HG03442 (cell line): Measurements from ENCODE around the gene ATP6V1F.

Experiments used
- ATAC-seq: cut with Tn5 transposase; IDR thresholded peaks from one replicate; pipeline ENCODE4 v1.9.1; 2021; ENCODE audit warnings: mild to moderate bottlenecking, moderate library complexity; ENCODE audit not compliant: unreplicated experiment

The ATP6V1F gene

GRCh38 chr7:128867241-128867640 is 4.6 kb downstream of the ATP6V1F start:
- ATAC-seq, result no peak

- no peak for ATAC-seq
Measured at GRCh38 chr7:128867842-128868623, 5.4 kb downstream of the ATP6V1F start.

- ATAC-seq, result no peak
Measured at GRCh38 chr7:128868624-128869137, 6.0 kb downstream of the ATP6V1F start.

- ATAC-seq, result peak; percentile 65
Measured at GRCh38 chr7:128869138-128869943, 6.7 kb downstream of the ATP6V1F start.

- peak; percentile 12 for ATAC-seq
Measured at GRCh38 chr7:128869944-128870285, 7.3 kb downstream of the ATP6V1F start.

GRCh38 chr7:128871050-128871449 is 8.4 kb downstream of the ATP6V1F start:
- no peak for ATAC-seq

- no peak for ATAC-seq
Measured at GRCh38 chr7:128872394-128872824, 9.8 kb downstream of the ATP6V1F start.

- no peak for ATAC-seq
Measured at GRCh38 chr7:128873234-128873633, 10.6 kb downstream of the ATP6V1F start.

GRCh38 chr7:128874140-128875031 is 11.7 kb downstream of the ATP6V1F start:
- ATAC-seq, result no peak

GRCh38 chr7:128875523-128875948 is 12.9 kb downstream of the ATP6V1F start:
- no peak for ATAC-seq

GRCh38 chr7:128876127-128876526 is 13.5 kb downstream of the ATP6V1F start:
- no peak for ATAC-seq

- no peak for ATAC-seq
Measured at GRCh38 chr7:128876586-128876977, 13.9 kb downstream of the ATP6V1F start.

GRCh38 chr7:128876978-128877755 is 14.5 kb downstream of the ATP6V1F start:
- ATAC-seq, result no peak

- no peak for ATAC-seq
Measured at GRCh38 chr7:128877756-128878120, 15.1 kb downstream of the ATP6V1F start.

GRCh38 chr7:128878226-128879105 is 15.8 kb downstream of the ATP6V1F start:
- ATAC-seq, result no peak

- no peak for ATAC-seq
Measured at GRCh38 chr7:128879461-128879938, 16.8 kb downstream of the ATP6V1F start.

GRCh38 chr7:128879939-128880746 is 17.5 kb downstream of the ATP6V1F start:
- ATAC-seq, result no peak

GRCh38 chr7:128880791-128881457 is 18.3 kb downstream of the ATP6V1F start:
- ATAC-seq, result no peak
